Heart left ventricle (tissue), 13 donors: ENCODE measurements around the gene VGLL4.

Experiments used
- POLR2A ChIP-seq, 2 donors: fragments of 450-650 bp; IDR thresholded peaks; one replicate each; pipeline ENCODE4 v1.6.1; 2017; ENCODE audit warnings: antibody characterized with exemption in 2 of 2, mild to moderate bottlenecking in 2 of 2, moderate library complexity in 2 of 2
- TF ChIP-seq, protein P1 (sequence below), 12 donors: fragments of 200-600 bp; sonication (generic) in 4 of 12; IDR thresholded peaks; one replicate each; pipeline versions ENCODE4 v1.5.0 to v1.8.0; 2018 to 2022; ENCODE audit warnings: antibody characterized with exemption in 12 of 12, mild to moderate bottlenecking in 5 of 12
- donor health status: ischemic (EF 13 %, LVEDD 7.1; RV severe dilation, severe dysfunction).
- donor health status: DM: no; HTN: yes; CAD: no.
- donor health status: DM: no; HTN: no; CAD: no.
- donor health status: ischemic (EF 25% LVEDD 6.9; RV normal size, moderate dysfunction).
- donor health status: ischemic (EF 25% LVEDD 5.7; RV mildly dilated, moderate dysfunction).
- donor health status: ischemic (EF 35%, LVEDD 5.7; RV mildly dilated, moderate dysfunction).
- donor health status: nonischemic (EF 11% LVEDD 7.7; RV severe dilation, severe dysfunction).
- donor health status: DM: yes; HTN: yes; CAD: no.
- donor health status: PGD.
- donor health status: ischemic (EF 29% LVEDD 5.4; RV normal size, mild dysfunction).
- donor health status: nonischemic (EF 23%, LVEDD 6.1; RV moderate dilation, normal function).

DNA sequence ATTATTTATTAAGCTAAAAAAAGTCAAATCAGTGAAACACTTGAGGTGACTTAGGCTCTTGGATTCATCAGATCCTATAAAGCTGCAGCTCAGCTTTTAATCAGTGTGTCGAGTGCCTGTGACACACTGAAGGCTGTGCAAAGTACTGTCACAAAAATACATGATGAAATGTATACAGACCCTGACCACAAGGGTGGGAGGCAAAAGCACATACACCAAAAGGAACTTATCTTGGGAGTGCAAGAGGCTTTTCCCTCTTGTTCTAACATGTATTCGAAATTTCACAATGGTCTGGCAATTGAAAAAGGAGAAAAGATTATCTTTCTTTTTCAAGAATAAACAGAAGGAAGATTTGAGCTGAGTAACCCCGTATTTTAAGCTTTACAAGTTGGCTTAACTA lies 35.9 kb downstream of the VGLL4 start:
- TF ChIP-seq, protein P1, sequence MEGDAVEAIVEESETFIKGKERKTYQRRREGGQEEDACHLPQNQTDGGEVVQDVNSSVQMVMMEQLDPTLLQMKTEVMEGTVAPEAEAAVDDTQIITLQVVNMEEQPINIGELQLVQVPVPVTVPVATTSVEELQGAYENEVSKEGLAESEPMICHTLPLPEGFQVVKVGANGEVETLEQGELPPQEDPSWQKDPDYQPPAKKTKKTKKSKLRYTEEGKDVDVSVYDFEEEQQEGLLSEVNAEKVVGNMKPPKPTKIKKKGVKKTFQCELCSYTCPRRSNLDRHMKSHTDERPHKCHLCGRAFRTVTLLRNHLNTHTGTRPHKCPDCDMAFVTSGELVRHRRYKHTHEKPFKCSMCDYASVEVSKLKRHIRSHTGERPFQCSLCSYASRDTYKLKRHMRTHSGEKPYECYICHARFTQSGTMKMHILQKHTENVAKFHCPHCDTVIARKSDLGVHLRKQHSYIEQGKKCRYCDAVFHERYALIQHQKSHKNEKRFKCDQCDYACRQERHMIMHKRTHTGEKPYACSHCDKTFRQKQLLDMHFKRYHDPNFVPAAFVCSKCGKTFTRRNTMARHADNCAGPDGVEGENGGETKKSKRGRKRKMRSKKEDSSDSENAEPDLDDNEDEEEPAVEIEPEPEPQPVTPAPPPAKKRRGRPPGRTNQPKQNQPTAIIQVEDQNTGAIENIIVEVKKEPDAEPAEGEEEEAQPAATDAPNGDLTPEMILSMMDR (IDR thresholded peaks at IDR 0.05), result no peak
- TF ChIP-seq POLR2A (IDR thresholded peaks at IDR 0.05), result no peak
